C4-2B (cell line): ENCODE measurements around the gene GPHB5.
"Not testable (repeated sequence)": the region's sequence is repeated elsewhere in the genome, so short reads cannot be mapped to it uniquely, and the experiment has no call there.

ENCODE experiments used
- H3K27ac ChIP-seq: fragments of 450-650 bp; 2 replicates; pipeline ENCODE4 v1.5.1; 2017
- ZFX ChIP-seq: fragments of 450-650 bp; IDR thresholded peaks from 2 replicates; pipeline ENCODE4 v1.6.1; 2017
- TF ChIP-seq, protein P1 (sequence below): fragments of 450-650 bp; conservative IDR thresholded peaks from 2 replicates; pipeline ENCODE4 v1.5.1; 2017; ENCODE audit warnings: mild to moderate bottlenecking

Gene GPHB5

DNA sequence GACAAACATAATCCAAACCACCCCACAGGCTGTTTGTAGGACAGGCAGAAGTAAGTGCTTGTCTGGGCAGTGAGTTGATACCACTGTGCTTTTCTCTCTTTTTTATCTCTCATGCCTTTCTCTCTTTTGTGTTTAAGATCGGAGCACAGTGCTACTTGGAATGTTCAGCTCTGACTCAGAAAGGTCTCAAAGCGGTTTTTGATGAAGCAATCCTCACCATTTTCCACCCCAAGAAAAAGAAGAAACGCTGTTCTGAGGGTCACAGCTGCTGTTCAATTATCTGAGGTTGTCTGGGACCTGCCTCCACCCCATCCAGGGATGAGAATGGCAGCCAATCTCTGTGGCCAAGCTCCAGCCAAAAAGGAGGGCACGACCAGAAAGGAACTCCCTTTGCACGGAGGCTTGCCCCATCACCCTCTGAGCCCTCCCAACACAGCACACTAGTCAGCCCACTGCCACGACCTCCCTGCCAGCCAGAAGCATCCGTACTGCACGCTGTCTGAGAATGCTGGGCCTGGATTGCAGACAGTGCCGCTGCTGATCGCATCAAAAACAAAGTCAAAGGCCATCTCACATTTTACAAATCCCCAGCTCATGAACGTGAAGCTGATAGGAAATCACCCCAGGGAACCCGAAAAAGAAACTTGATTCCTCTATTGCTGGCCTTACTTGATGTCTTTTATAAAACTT is 27.8 kb downstream of the GPHB5 start:
- no peak overlapping the region for H3K27ac ChIP-seq
- TF ChIP-seq, protein P1, sequence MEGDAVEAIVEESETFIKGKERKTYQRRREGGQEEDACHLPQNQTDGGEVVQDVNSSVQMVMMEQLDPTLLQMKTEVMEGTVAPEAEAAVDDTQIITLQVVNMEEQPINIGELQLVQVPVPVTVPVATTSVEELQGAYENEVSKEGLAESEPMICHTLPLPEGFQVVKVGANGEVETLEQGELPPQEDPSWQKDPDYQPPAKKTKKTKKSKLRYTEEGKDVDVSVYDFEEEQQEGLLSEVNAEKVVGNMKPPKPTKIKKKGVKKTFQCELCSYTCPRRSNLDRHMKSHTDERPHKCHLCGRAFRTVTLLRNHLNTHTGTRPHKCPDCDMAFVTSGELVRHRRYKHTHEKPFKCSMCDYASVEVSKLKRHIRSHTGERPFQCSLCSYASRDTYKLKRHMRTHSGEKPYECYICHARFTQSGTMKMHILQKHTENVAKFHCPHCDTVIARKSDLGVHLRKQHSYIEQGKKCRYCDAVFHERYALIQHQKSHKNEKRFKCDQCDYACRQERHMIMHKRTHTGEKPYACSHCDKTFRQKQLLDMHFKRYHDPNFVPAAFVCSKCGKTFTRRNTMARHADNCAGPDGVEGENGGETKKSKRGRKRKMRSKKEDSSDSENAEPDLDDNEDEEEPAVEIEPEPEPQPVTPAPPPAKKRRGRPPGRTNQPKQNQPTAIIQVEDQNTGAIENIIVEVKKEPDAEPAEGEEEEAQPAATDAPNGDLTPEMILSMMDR, result no peak
- TF ChIP-seq ZFX, result no peak

DNA sequence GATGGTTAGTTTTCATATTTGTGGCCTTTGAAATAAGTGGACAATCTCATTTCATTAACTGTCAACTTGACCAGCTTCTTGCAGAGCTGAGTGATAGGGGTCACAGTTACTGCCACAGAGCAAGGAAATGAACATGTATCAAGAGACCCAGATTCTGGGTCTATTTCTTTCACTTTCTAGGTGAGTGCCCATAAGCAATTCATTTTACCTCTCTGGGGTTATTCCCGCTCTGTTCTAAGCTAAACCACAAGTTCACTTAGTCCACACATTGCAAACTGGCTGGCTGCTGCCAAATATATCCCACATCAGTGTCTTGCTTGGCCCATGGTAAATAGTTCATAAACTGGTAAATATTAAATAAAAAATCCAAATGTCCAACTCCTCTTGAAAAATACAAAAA is 29.9 kb downstream of the GPHB5 start:
- TF ChIP-seq ZFX, result no peak
- TF ChIP-seq, protein P1, result no peak
- no peak overlapping the region for H3K27ac ChIP-seq

DNA sequence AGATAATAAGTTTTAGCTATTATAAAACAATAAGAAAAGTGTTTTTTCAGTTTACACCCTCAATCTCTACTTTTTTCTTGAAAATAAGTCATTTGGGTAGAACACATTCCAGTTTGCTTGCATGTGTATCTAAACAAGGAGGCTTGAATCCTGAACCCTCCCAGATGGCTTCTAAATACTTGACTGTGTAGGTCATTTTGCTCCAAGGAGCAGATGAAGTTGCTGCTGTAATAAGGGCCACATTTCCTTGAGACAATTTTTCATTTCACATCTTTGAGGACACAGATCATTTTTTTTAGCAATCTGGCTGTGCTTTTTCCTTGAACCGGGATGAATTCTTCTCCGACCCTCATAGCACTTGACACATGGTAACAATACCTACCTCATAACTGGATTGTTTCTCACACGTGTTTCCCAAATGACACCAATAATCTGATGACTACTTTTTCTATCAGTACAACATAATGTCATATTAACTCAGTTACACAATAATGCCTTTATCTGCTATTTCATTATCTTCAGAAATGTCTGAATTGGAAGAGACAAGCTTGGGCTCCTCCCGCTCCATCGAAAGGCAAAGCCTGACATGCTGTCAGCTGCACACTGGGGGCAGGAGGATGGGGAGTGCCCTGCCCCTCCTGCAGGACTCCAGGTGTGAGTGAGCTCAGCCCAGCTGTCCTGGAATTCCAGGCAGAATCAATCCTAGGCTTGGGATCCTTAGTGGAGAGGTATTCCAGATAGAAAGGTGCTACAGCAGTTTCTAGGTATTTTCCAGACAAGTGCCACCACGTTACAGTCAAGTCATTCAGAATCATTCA is 30.9 kb downstream of the GPHB5 start:
- TF ChIP-seq, protein P1, result no peak
- no peak for TF ChIP-seq ZFX
- no peak overlapping the region for H3K27ac ChIP-seq

DNA sequence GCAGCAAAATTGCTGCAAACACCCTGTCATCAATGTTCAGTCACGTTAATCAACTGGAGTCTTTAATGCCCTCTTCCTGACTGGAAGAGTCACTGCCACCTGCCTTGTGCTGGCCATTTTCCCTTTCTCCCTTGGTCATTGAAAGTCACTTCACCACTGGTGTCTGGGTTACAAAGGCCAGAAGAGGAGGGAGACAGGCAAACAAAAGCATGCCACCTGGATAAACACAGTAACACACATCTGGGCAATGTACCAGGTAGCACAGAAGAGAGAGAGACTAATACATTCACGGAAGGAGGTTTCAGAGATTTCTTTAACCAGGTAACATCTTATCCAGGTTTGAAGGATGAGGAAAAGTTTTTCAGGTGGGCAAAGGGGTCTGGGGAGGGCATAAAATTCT is 32.7 kb downstream of the GPHB5 start:
- H3K27ac ChIP-seq, result no peak overlapping the region
- no peak for TF ChIP-seq ZFX
- TF ChIP-seq, protein P1, result no peak

DNA sequence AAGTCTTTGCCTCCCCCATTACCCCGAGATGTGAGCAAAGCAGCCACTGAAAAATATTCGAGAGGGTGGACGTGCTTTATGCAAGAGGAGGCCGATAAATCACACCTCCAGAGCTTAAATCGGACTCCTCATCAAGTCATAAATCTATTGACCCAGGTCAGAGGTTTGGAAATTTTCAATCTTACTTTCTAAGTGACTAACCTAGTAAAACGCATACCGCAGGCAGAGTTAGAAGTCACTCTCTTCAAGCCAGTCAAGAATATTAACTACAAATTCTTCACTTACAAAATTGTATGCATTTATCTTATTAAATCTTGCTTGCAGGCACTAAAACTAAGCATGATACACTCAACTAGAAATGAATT is 34.9 kb downstream of the GPHB5 start:
- H3K27ac ChIP-seq, result no peak overlapping the region
- no peak for TF ChIP-seq ZFX
- TF ChIP-seq, protein P1, result no peak

DNA sequence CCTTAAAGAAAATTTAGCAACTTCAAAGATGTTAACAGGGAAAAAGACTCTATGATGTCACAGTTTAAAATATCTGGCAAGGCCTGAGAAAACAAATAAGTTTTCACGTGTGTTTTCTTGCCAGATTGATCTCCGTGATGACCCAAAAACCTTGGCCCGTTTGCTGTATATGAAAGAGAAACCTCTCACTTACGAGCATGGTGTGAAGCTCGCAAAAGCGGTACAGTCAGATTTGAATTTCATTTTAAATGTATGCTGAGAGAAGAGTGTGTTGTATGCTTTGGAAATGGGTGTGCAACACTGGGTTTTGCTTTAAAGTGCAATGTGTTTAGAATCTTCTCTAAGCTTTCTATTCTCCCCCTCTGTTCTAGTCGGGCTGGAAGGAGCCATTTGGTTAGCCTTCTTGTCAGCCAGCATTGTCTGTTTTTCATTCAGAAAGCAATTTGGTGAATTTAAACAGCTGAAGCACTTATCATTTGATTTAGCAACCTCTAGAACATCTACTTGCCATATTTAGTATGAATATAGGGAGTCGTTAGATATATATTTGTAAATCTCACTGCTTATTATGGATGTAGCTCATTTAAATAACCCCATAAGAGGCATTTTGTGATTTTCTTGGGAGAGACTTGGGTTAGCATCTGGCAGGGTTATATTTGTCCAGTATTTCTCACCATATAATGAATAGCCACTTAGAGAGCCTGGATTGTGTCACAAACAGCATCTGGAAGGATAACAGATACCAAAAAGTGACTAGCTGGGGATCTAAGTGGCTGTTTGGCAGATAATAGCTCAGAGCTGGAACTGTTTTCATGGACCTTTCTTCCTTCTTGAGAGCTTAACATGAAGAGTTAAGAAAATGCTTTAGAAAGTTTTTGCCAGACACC is 35.5 kb downstream of the GPHB5 start:
- no peak for TF ChIP-seq ZFX
- TF ChIP-seq, protein P1, result no peak
- no peak overlapping the region for H3K27ac ChIP-seq

DNA sequence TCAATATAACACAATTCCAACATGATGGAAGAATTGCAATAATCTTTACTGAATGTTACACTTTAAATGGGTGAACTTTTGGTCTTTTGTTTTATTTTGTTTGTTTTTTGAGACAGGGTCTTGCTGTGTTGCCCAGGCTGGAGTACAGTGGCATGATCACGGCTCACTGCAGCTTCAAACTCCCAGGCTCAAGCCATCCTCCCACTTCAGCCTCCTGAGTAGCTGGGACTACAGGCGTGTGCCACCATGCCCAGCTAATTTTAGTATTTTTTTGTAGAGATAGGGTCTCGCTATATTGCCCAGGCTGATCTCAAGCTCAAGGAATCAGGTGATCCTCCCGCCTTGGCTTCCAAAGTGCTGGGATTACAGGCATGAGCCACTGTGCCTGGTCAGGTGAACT is 38.8 kb downstream of the GPHB5 start:
- not testable (repeated sequence) for H3K27ac ChIP-seq
